HepG2 (cell line): ENCODE measurements around the gene MAGEB4. TPM values are rescaled to one million over a fixed set of nuclear protein-coding genes. Genes with fewer than 3 reads are reported as not detected.

Source experiments
- ATAC-seq: fragments of 200-7000 bp; cut with Tn5 transposase; 3 replicates; pipeline ENCODE4 v1.9.1; 2020; ENCODE audit warnings: mild to moderate bottlenecking, moderate library complexity
- BruUV-seq: library from RNA; stranded (reverse); fragments of 400-500 nt; replicated peaks from 2 replicates; lab custom pipeline; 2021; lab: Mats Ljungman, UMichigan
- CTCF ChIA-PET: fragments of 300-600 bp; formaldehyde crosslinking; extraction: SDS; loops from one replicate; lab custom pipeline; 2021; ENCODE audit warnings: low total read pairs, inconsistent platforms, low intra/inter-chr PET ratio; lab: Yijun Ruan, JAX
- POLR2A ChIA-PET: fragments of 350-600 bp; sonication (Branson Sonifier 250); formaldehyde crosslinking; loops from one replicate; lab custom pipeline; 2020; ENCODE audit warnings: antibody characterized with exemption, inconsistent platforms; lab: Yijun Ruan, JAX
- DNase-seq: peaks from one replicate; pipeline ENCODE4 v3.0.0-alpha.2; 2015; ENCODE audit warnings: low spot score
- FAIRE-seq: peaks from 3 replicates; lab custom pipeline; 2011; peaks lifted over from hg19 to GRCh38; lab: Jason Lieb, UNC
- H2AFZ ChIP-seq: one replicate; pipeline ENCODE4 v1.6.1; 2011; ENCODE audit warnings: low read length, inconsistent platforms
- H3K27ac ChIP-seq: fragments of 300-600 bp; 3 replicates; pipeline ENCODE4 v1.8.0; 2011; ENCODE audit warnings: mixed run types, mild to moderate bottlenecking, mixed read lengths, low read length, inconsistent platforms; ENCODE audit not compliant: insufficient read depth; ENCODE audit errors: extremely low read length
- H3K27me3 ChIP-seq, 2 experiments: fragments of 200-600 bp in 1 of 2; 2 replicates in 1 of 2; 3 replicates in 1 of 2; pipeline versions ENCODE4 v1.6.0 to v1.8.0; 2011; ENCODE audit warnings: low read length in 2 of 2, mild to moderate bottlenecking in 2 of 2, moderate library complexity in 2 of 2, inconsistent platforms in 1 of 2; ENCODE audit not compliant: insufficient read depth in 2 of 2, control insufficient read depth in 1 of 2
- H3K36me3 ChIP-seq, 2 experiments: fragments of 200-600 bp in 1 of 2; replicated peaks in 1 of 2; 2 replicates in 1 of 2; 3 replicates in 1 of 2; pipeline versions ENCODE4 v1.5.1 to v1.8.0; 2011; ENCODE audit warnings: low read length in 2 of 2, inconsistent platforms in 1 of 2; ENCODE audit not compliant: insufficient read depth in 2 of 2, control insufficient read depth in 1 of 2
- H3K4me1 ChIP-seq: 2 replicates; pipeline ENCODE4 v1.5.1; 2012; ENCODE audit warnings: low read length, inconsistent platforms; ENCODE audit not compliant: insufficient read depth
- H3K4me2 ChIP-seq: 2 replicates; pipeline ENCODE4 v1.6.0; 2011; ENCODE audit warnings: low read depth, low read length, inconsistent platforms
- H3K4me3 ChIP-seq, 3 experiments: fragments of 200-600 bp in 1 of 3; sonication (generic), shearing (Covaris generic) in 1 of 3; replicated peaks in 1 of 3; 2 replicates each; pipeline ENCODE4 v1.5.1; 2011 to 2016; ENCODE audit warnings: low read length in 3 of 3, inconsistent platforms in 2 of 3, low read depth in 2 of 3, mild to moderate bottlenecking in 2 of 3, control low read depth in 1 of 3, mixed read lengths in 1 of 3; ENCODE audit not compliant: insufficient read depth in 1 of 3
- H3K79me2 ChIP-seq: one replicate; pipeline ENCODE4 v1.6.1; 2011; ENCODE audit warnings: low read length, inconsistent platforms; ENCODE audit not compliant: insufficient read depth
- H3K9ac ChIP-seq: 2 replicates; pipeline ENCODE4 v1.6.0; 2011; ENCODE audit warnings: mild to moderate bottlenecking, low read depth, low read length, inconsistent platforms; ENCODE audit not compliant: insufficient read depth
- H3K9me3 ChIP-seq: 2 replicates; pipeline ENCODE4 v1.5.1; 2012; ENCODE audit warnings: mild to moderate bottlenecking, low read length
- H4K20me1 ChIP-seq: 2 replicates; pipeline ENCODE4 v1.6.0; 2011; ENCODE audit warnings: inconsistent platforms, mild to moderate bottlenecking, low read length, moderate library complexity; ENCODE audit not compliant: insufficient read depth
- AGO2 ChIP-seq: fragments of 200-400 bp; formaldehyde crosslinking; optimal IDR thresholded peaks from 2 replicates; pipeline ENCODE3; 2017; ENCODE audit warnings: mild to moderate bottlenecking, low read depth, low read length, moderate library complexity
- GTF2F1 ChIP-seq: fragments of 150-350 bp; IDR thresholded peaks from 2 replicates; pipeline ENCODE4 v1.6.1; 2014; ENCODE audit warnings: low read length
- KLF11 ChIP-seq: IDR thresholded peaks from 2 replicates; pipeline ENCODE4 v1.6.1; 2016; ENCODE audit warnings: missing compliant biosample characterization
- NFIB ChIP-seq: sonication (generic); formaldehyde crosslinking; IDR thresholded peaks from 2 replicates; pipeline ENCODE4 v1.9.0; 2021; ENCODE audit warnings: missing genetic modification reagents, mild to moderate bottlenecking, borderline replicate concordance
- SMAD3 ChIP-seq: sonication (generic); formaldehyde crosslinking; IDR thresholded peaks from 2 replicates; pipeline ENCODE4 v1.4.0; 2020; ENCODE audit warnings: missing genetic modification reagents
- SNRNP70 ChIP-seq: fragments of 200-400 bp; formaldehyde crosslinking; IDR thresholded peaks from 2 replicates; pipeline ENCODE4 v1.6.1; 2017; ENCODE audit warnings: mild to moderate bottlenecking, low read depth, low read length, moderate library complexity
- ZMYM4 ChIP-seq: sonication (generic); formaldehyde crosslinking; IDR thresholded peaks from 2 replicates; pipeline ENCODE4 v1.8.1; 2023; ENCODE audit warnings: mild to moderate bottlenecking, missing genetic modification reagents
- ZNF121 ChIP-seq: sonication (generic); formaldehyde crosslinking; IDR thresholded peaks from 2 replicates; pipeline ENCODE4 v1.5.0; 2020; ENCODE audit warnings: mild to moderate bottlenecking, missing genetic modification reagents
- ZNF180 ChIP-seq: sonication (generic); formaldehyde crosslinking; IDR thresholded peaks from 2 replicates; pipeline ENCODE4 v1.4.0; 2020; ENCODE audit warnings: low read depth, missing genetic modification reagents, borderline replicate concordance
- ZNF605 ChIP-seq: sonication (generic); formaldehyde crosslinking; IDR thresholded peaks from 2 replicates; pipeline ENCODE4 v1.8.0; 2022; ENCODE audit warnings: mild to moderate bottlenecking, missing genetic modification reagents
- ZNF616 ChIP-seq: sonication (generic); formaldehyde crosslinking; IDR thresholded peaks from 2 replicates; pipeline ENCODE4 v1.5.0; 2020; ENCODE audit warnings: low read depth, mild to moderate bottlenecking, missing genetic modification reagents
- ZNF777 ChIP-seq: sonication (generic); formaldehyde crosslinking; IDR thresholded peaks from 2 replicates; pipeline ENCODE4 v1.4.0; 2020; ENCODE audit warnings: missing genetic modification reagents
- WGBS: methylation state at CpG from one replicate; pipeline ENCODE4 v1.1.6; 2017; ENCODE audit warnings: low lambda C conversion rate; 5-methylcytosine and 5-hydroxymethylcytosine counted together
- in situ Hi-C: cut with HindIII; loops from 2 replicates; pipeline ENCODE4 v1.10.0; 2017; ENCODE audit warnings: low pct_unique_long_range_greater_than_20kb; ENCODE audit not compliant: extremely low pct_ligation_motif_present
- intact Hi-C: fragments of 100-400 bp; cut with micrococcal nuclease; formaldehyde crosslinking; loops from one replicate; pipeline ENCODE4 v1.10.0; 2022; ENCODE audit not compliant: unreplicated experiment
- polyA plus RNA-seq, 8 experiments: library from polyadenylated mRNA; depleted of rRNA in 3 of 8; stranded (reverse) in 7 of 8; unstranded in 1 of 8; fragments of >200 nt; fragmentation: Illumina TruSeq in 4 of 8; extraction: Trizol in 4 of 8; gene quantifications; 2 replicates each; pipeline versions ENCODE4 v1.2.1 to v1.2.3, GENCODE V29; 2011 to 2016; ENCODE audit warnings: low read depth in 4 of 8, missing spikeins in 1 of 8, mixed read lengths in 1 of 8; ENCODE audit not compliant: insufficient read depth in 1 of 8
- total RNA-seq, 5 experiments: library from RNA; depleted of rRNA; stranded (reverse); fragments of >200 nt; fragmentation: Illumina TruSeq; extraction: Trizol; gene quantifications; 2 replicates each; pipeline ENCODE4 v1.2.3, GENCODE V29; 2016; ENCODE audit warnings: low read depth in 1 of 5
- TF ChIP-seq, protein P1 (sequence below): sonication (generic); formaldehyde crosslinking; IDR thresholded peaks from 2 replicates; pipeline ENCODE4 v1.4.0; 2020; ENCODE audit warnings: mild to moderate bottlenecking, low read depth, missing genetic modification reagents

Gene MAGEB4
- total and polyA plus RNA-seq, 2 of the 13 experiments (the other 11 are each of a cell fraction or from before 2014, with no cell fraction given) = not detected

DNA sequence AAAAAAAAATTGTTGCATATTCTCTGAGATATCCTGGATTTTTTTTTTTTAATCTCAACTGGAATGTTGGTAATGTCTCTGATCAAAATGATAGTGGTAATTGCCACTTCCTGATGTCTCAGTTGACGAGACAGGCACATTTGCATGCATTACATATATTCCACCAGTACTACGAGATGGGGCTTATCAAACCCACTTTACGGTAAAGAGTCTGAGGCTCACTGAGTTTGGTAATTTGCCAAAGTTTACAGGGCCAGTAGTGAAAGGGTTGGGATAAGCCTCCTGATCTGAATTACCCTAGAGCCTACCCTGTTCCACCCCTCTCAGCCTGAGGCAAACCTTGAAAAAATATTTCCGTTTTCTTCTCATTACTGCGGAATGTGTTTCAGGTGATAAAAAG lies 21.1 kb upstream of the MAGEB4 start (continued):
- TF ChIP-seq ZNF616 (CRISPR knock-in tag) (no peak), KLF11 (no peak), ZNF121 (CRISPR knock-in tag) (no peak), ZNF180 (CRISPR knock-in tag) (no peak), SNRNP70 (no peak)

DNA sequence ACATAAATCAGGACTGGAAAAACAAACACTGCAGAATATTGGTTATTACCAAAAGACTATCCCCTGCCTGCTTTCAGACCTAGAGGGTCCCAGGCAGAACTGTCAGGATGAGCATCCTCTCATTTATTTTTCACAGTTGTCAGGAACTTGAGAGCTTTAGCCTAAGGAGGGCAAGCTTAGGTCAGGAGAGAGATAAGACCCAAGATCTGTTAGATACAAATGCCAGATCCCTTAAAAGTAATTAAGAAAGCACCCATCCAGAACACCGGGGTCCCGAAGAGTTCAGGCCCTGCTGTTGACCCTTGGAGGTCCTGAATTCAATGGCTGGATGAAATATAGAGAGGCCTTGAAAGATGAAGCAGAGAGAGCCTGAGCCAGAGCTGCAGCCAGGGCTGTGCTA lies 17.3 kb upstream of the MAGEB4 start:
- DNase-seq (no peak), ATAC-seq (no peak), FAIRE-seq (no peak)
- Histone ChIP-seq H3K4me1 (no peaks in the 10 kb centered on the region), H3K79me2 (no peaks in the 10 kb centered on the region), H3K4me2 (no peak overlapping the region), H3K4me3 (no peak overlapping the region), H2AFZ (no peak overlapping the region), H3K27ac (no peak overlapping the region), H3K9ac (no peak overlapping the region), H3K9me3 (no peaks in the 10 kb centered on the region), H3K27me3 (0 out of 5 replicates have a peak, but pooled peaks cover 0 to 1% of the 10 kb centered on the region in 2 experiments), H3K36me3 (no peaks in the 10 kb centered on the region), H4K20me1 (no peaks in the 10 kb centered on the region)
- intact Hi-C loops (no loop called here), in situ Hi-C loops (no loop called here)
- ChIA-PET POLR2A (no interaction called here), CTCF (no interaction called here)
- no CpG with 5 or more reads among the region's 2 CpGs for WGBS
- TF ChIP-seq AGO2 (no peak), ZNF605 (no peak), GTF2F1 (no peak), ZMYM4 (CRISPR knock-in tag) (no peak), ZNF777 (CRISPR knock-in tag) (no peak), SMAD3 (no peak), NFIB (no peak)
- TF ChIP-seq, protein P1, sequence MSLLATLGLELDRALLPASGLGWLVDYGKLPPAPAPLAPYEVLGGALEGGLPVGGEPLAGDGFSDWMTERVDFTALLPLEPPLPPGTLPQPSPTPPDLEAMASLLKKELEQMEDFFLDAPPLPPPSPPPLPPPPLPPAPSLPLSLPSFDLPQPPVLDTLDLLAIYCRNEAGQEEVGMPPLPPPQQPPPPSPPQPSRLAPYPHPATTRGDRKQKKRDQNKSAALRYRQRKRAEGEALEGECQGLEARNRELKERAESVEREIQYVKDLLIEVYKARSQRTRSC = no peak
- no TSS peak for BruUV-seq
